ENCODE results near the gene GLT8D2. TPM values are rescaled to one million over a fixed set of nuclear protein-coding genes. Genes with fewer than 3 reads are reported as not detected.
"Not testable (repeated sequence)": the region's sequence is repeated elsewhere in the genome, so short reads cannot be mapped to it uniquely, and the experiment has no call there.

The GLT8D2 gene
- total RNA-seq, 1 experiment from 2014 or later, result 4.7 TPM

GRCh38 chr12:104054681-104055346, 4.8 kb upstream of the GLT8D2 start:
- DNase-seq (ENCODE audit: low read depth), result no peak

- DNase-seq (ENCODE audit: low read depth), result no peak
Observed at GRCh38 chr12:104050436-104050835, 449 bp upstream of the GLT8D2 start.

GRCh38 chr12:104049278-104049902, 597 bp downstream of the GLT8D2 start:
- peak; percentile 34 for DNase-seq (ENCODE audit: low read depth)

- DNase-seq (ENCODE audit: low read depth), result no peak
Observed at GRCh38 chr12:104048811-104049210, 1.2 kb downstream of the GLT8D2 start.

- DNase-seq (ENCODE audit: low read depth), result no peak
Observed at GRCh38 chr12:104048162-104048561, 1.8 kb downstream of the GLT8D2 start.

- DNase-seq (ENCODE audit: low read depth), result no peak
Observed at GRCh38 chr12:104046306-104046705, 3.7 kb downstream of the GLT8D2 start.

GRCh38 chr12:104044158-104044557, 5.8 kb downstream of the GLT8D2 start:
- no peak for DNase-seq (ENCODE audit: low read depth)

GRCh38 chr12:104042580-104042979, 7.4 kb downstream of the GLT8D2 start:
- no peak for DNase-seq (ENCODE audit: low read depth)

GRCh38 chr12:104039769-104040168, 10.2 kb downstream of the GLT8D2 start:
- not testable (repeated sequence) for DNase-seq (ENCODE audit: low read depth)

- DNase-seq (ENCODE audit: low read depth), result not testable (repeated sequence)
Observed at GRCh38 chr12:104036143-104036542, 13.8 kb downstream of the GLT8D2 start.

GRCh38 chr12:104030596-104030995, 19.4 kb downstream of the GLT8D2 start:
- DNase-seq (ENCODE audit: low read depth), result not testable (repeated sequence)

- DNase-seq (ENCODE audit: low read depth), result no peak
Observed at GRCh38 chr12:104026841-104027599, 23.0 kb downstream of the GLT8D2 start.

GRCh38 chr12:104025771-104026170, 24.2 kb downstream of the GLT8D2 start:
- DNase-seq (ENCODE audit: low read depth), result no peak

GRCh38 chr12:104024348-104024747, 25.6 kb downstream of the GLT8D2 start:
- DNase-seq (ENCODE audit: low read depth), result no peak

GRCh38 chr12:104023710-104024109, 26.3 kb downstream of the GLT8D2 start:
- no peak for DNase-seq (ENCODE audit: low read depth)

- no peak for DNase-seq (ENCODE audit: low read depth)
Observed at GRCh38 chr12:104022786-104023185, 27.2 kb downstream of the GLT8D2 start.

- not testable (repeated sequence) for DNase-seq (ENCODE audit: low read depth)
Observed at GRCh38 chr12:104021862-104022261, 28.1 kb downstream of the GLT8D2 start.

GRCh38 chr12:104012331-104012730, 37.7 kb downstream of the GLT8D2 start:
- DNase-seq (ENCODE audit: low read depth), result no peak

GRCh38 chr12:104011253-104011652, 38.7 kb downstream of the GLT8D2 start:
- peak; percentile 95 for DNase-seq (ENCODE audit: low read depth)

GRCh38 chr12:104010606-104011169, 39.3 kb downstream of the GLT8D2 start:
- no peak for DNase-seq (ENCODE audit: low read depth)

GRCh38 chr12:104010121-104010520, 39.9 kb downstream of the GLT8D2 start:
- DNase-seq (ENCODE audit: low read depth), result no peak

- peak; percentile 68 for DNase-seq (ENCODE audit: low read depth)
Observed at GRCh38 chr12:104006929-104007328, 43.1 kb downstream of the GLT8D2 start.
